HuH-7.5 (cell line): ENCODE measurements around the gene SLC35F1.

ENCODE experiments used
- DNase-seq: peaks from one replicate; pipeline ENCODE4 v3.0.0; 2011; ENCODE audit warnings: low spot score

Gene SLC35F1

DNA sequence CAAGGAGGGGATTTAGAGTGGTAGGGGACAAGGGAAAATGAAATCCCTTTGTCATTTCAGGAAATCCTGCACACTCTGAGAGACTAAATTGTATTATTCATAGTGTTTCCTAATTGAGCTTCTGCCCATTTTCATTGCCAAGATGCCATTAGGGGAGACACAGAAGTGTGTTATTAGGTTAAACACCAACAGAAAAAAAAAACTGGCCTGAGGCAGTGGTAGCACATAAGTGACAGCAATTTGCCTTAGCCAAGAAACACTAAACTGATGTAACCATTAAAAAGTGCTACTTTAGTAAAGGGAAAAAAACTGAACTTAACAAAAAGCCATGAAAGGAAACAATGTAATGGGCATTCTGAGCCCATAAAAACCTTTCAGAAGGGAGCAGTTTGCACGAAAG lies 370.6 kb downstream of the SLC35F1 start:
- DNase-seq = no peak

DNA sequence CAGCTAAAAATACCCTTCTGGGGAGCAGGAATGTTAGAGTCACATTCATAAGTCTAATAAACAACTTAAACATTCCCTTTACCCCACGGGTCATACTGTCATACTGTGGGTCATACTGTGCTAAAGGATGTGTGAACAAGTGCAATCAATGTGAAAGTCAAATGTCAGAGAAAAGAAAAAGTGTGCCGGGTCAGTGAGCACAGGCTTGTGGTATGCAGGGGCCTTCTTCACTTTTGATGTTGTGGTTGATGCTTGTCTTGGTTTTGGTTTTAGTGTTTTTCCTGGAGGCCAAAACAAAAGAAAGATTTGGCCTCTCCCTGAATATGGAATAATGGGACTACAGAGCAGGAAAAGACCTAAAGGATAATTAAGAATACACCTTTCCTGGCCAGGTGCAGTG lies 373.1 kb downstream of the SLC35F1 start:
- DNase-seq = no peak

DNA sequence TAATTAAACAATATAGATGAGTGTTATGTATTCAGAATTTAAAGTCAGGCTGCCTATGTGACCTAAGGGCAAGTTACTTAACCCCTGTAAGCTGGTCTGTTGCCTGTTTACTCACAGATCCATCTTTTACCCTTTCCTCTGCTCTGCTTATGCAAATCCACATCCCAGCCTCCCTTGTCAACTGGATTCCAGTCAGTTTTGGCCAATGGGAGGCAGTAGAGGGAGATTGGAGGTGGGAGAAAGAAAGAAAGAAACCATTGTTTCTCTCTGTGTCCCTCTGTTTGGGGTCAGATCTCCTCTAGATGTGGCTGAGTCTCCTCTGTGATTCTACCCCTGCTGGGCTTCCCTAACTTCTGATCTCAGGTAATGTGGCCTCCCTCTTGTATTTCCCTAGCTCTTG lies 374.2 kb downstream of the SLC35F1 start:
- DNase-seq = no peak

DNA sequence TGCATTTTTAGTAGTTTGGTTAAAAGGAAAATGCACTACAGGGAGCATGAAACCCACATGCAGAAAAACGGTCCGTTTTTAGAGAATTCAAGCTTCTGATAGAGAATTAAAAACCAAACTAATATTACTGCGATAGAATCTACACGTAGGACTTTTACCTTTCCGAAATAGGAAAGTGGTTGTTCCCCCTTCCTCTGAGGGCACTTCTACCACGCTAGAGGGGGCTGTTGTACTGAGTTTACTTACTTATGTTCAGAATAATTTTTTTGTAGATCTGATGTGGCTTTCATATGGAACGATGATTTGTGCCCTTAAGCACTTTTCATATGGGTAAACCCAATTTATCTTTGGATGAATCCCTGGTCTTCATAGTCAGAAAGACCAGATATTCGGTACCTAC lies 376.7 kb downstream of the SLC35F1 start:
- DNase-seq = peak; percentile 7

DNA sequence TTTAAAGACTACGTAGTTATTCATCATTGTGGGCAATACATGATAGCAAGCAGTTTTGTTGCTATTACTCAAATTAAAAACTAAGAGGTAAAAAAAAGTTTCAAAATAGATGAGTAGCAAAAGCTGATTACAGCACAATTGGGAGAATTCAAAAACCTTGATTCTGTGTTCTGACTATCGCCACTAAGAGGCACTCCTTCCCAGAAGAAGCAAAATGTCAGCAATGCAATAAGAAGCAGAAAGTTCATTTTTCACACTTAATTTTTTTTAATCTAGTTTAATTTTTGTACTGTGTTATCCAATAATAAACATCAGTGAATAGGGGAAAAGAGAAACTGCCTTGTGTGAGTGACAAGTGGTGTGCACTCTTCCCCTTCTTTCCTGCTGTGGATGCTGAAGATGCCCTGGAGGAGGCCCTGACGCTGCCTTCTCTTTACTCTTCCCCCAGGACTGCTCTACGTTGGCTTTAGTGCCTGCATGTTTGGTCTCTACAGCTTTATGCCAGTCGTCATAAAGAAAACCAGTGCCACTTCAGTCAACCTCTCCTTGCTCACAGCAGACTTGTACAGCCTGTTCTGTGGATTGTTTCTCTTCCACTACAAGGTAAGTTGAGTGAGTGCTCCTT lies 377.8 kb downstream of the SLC35F1 start:
- DNase-seq = no peak

DNA sequence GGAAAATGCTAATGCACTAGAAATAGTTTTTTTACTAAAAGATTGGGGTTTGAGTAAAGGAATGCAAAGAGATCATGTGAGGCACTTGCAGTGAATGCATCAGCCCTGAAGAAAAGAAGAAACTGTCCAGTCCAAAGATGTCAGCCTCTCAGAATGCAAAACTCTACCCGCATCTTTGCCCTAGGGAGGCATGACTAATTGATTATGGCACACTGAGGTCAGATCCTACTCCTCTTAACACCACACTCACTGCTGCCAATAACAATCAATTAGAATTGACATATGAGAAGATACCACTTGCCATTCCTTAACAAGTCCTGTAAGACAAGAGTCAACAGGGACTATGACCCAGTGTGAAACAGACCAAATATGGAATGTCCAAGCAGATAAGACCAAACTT lies 378.7 kb downstream of the SLC35F1 start:
- DNase-seq = no peak

DNA sequence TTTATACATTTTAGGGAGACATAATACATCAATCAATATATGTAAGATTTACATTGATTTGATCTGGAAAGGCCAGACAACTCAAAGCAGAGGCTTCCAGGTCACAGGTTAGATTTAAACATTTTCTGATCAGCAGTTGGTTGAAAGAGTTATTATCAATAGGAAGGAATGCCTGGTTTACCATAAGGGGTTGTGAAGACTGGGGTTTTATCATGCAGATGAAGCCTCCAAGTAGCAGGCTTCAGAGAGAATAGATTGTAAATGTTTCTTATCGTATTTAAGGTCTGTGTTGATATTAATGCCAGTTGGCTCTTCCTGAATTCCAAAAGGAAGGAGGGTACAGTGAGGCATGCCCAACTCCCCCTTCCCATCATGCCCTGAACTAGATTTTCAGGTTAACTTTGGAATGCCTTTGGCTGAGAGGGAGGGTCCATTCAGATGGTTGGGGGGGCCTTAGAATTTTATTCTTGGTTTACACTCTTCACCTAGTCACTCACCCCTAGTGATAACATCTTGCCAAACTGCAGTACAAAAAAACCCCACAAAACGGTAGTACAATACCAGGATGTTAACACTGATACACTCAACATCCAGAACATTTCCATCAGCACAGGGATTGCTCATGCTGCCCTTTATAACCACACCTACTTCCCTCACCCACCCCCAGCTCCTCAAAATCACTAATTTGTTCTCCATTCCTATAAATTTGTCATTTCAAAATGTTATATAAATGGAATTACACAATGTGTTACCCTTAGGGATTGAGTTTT lies 381.5 kb downstream of the SLC35F1 start:
- DNase-seq = no peak

DNA sequence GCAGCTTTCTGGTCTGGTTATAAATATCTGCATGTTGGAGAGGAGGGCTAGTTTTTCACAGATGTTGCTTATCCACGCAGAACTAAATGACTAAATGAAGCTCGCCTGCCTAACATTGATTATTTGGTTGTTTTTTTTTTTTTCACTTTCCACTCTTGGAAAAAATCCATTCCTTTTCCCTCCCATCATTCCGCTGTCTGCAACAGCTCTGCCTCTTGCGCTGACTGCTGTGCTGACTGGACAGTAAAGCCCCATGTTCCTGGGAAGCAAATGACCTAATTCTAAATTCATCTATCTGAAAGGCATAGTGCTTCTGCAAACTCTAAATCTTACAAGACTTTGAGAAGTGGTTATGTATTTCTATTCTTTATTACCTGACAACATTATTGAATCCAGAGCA lies 385.5 kb downstream of the SLC35F1 start:
- DNase-seq = no peak

DNA sequence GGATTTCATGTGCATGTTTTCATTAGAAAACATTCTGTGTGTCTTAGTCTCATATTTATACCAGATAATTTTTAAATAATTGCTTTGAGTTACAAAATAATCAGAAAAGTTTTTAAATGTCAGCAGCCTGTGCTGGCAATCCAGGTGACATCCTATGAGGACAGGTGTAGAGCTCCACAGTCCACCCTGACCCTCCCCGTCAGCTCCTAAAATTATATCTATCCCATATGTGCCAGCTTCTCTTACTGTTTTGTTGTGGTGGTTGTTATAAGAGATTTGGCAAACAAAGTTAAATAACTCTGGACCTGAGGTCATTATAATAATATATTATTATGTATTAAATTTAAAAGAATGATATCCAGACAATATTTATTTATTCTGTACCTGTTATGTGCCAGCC lies 387.8 kb downstream of the SLC35F1 start:
- no peak for DNase-seq

DNA sequence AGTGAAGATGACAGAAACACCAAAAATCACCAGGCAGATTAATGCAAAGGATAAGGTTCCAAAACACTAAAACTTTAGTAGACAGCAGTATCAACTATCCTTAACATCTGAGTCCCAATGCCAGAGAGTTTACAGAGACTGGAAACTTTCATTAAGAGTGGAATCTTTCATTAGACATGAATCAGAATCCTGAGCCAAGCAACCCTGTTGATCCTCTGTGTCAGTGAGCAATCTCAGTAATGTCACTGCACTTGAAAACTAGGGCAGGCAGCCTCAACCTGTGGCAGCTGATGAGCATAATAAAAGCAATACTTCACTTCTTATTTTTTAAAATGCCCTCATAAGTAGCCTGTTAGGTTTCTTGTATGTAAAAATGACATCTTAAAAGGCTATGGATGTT lies 388.3 kb downstream of the SLC35F1 start:
- DNase-seq = no peak

DNA sequence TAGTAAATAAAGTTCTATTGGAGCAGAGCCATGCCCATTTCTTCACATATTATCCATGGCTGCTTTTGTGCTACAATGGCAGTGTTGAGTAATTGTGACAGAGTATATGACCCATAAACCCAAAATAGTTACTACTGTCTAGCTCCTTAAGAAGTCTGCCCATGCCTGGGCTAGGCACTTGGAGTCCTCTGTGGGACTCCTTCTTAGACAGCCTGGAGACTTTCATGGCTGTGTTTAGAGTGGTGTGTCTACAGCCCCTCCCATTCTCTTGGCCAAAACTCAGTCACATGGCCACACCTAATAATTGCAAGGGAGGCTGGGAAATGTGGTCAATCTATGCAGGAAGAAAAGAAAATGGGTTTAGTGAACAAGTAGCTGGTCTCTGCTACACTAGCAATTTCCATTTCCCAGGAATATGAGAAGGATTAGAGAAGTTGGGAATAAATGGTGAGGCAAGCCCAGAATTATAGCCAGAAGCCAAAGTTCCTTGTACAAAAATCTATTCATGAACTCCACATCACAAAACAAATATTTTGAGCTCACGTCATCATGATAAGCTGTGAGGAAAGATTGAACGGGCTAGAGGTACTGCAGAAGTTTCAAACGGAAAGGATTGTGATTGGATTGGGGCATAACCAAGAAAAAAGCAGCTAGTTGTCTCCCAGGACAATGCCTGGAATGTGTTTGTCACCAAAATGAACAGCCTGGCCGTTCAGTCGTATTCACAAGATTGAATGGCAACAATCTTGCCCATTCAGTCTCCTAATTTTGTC lies 389.3 kb downstream of the SLC35F1 start:
- DNase-seq = no peak

DNA sequence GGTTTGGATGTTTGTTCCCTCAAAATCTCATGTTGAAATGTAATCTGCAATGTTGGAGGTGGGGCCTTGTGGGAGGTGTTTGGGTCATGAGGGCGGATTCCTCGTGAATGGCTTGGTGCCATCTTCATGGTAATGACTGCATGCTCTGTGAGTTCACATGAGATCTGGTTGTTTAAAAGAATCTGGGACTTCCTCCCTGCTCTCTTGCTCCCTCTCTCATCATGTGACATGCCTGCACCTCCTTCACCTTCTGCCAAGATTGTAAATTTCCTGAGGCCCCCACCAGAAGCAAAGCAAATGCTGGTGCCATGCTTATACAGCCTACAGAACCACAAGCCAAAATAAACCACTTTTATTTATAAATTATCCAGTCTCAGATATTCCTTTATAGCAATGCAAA lies 390.8 kb downstream of the SLC35F1 start:
- DNase-seq = no peak

DNA sequence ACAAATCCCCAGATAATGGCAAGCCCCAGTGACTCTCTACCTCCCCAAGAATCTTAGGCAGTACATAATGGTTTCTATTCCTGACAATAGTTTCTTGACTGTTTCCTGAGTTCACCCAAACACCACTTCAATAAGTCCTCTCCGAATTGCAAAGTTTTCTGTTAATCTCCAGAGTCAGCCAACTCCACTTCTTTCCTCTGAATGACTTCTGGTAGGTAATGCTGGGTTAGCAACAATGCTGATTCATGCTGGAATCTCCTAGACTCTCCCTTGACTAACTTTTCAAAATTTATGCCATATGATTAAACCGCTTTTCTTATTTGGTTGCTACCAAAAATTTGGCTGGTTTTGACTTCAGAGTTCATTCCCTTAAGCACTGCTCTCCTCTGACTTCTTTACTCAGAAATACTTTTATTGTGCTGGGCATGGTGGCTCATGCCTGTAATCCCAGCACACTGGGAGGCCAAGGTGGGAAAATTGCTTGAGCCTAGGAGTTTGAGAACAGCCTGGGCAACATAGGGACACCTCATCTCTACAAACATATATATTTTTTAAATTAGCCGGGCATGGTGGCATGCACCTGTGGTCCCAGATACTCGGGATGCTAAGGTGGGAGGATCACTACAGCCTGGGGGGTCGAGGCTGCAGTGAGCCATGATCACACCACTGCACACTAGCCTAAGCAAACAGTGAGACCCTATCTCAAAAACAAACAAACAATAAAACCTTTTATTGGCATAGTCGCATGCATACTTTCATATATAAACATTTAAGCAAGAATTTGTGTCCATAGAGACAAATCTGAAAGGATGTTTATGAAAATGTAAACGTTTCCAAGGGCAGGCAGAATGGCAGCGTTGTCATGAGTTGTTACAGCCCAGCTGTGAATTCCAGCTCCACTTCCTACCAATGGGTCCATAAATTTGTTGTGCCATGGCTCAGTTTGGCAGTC lies 391.7 kb downstream of the SLC35F1 start:
- DNase-seq = no peak

DNA sequence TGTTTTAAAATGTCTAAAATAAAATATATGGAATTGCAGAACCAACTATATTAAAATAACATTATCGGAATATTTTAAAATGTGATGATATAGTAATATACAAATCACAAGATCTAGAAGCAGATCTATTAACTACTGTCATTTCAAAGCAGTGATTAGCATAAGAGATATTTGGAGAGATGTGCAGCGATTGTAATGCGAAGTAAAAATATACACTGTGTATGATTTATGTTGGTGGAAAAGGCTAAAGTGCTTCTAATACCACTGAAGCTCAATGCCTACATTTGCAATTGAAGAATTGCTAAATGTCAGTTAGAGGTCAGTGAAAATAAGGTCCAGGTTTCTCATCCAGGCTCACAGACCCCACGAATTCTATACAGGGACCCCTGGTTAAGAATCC lies 392.4 kb downstream of the SLC35F1 start:
- DNase-seq = no peak

DNA sequence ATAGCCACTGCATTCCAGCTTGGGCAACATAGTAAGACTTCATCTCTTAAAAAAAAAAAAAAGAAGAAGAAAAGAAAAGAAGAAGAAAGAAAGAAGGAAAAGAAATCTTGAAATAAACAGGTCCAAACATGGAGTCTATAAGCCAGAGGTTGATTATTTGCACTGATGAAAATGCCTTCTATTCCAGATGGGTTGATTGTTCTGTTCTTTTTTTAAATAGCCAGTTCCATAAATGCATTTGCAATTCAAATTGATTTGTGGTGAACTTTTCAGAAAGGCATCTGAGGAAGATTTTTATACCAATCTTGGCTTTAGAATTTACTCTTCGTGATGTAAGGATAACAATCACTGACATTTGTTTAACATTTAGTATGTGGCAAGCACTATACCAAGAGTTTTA lies 397.3 kb downstream of the SLC35F1 start:
- DNase-seq = no peak

DNA sequence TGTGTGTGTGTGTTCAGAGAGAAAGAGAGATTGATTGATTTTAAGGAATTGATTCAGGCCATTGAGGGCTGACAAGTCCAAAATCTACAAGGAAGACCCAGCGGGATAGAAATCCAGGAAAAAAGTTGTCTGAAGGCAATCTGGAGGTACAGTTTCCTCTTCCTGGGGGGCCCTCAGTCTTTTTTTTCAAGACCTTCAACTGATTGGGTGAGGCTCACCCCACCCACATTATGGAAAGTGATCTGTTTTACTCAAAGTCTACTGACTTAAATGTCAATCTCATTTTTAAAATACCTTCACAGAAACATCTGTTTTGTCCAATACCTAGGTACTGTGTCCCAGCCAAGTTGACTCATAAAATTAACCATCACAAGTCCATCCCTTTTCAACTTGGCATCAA lies 398.0 kb downstream of the SLC35F1 start:
- DNase-seq = no peak

DNA sequence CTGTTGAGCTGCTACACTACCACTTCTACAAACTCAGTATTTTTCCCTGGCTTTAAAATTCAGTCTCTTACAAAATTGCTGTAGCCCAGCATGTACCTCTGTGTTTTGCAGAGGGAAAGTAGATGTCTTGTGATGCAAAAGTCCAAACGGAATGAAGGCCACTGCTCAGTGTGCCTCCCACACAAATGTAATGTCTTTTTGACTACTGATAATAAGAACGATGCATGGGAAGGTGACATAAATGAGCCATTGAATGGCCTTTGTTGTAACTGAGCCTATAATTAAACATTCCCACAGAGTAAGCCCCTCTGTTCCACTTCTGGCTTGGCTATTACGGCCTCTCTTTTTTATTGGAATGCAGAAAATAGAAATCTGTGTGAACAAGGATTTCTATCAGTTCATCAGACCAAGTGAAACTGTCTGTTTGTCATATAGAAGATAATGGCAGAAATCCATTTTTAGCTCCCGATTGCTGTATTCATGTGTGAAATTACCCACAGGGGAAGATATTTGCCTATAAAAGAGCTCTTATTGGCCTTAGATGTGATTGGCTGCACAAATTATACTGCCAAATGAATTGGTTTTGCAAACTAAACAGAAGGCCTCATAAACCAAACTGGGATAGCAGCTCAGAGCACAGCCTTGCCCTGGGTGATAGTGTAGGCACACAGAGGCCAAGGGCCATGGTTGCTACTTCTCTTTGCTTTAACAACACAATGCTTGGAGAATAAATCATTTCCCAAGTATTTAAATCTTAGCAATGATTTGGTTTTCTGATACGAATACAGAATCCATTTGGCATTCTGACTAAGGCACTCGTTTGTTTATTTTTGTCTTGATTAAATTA lies 399.6 kb downstream of the SLC35F1 start:
- no peak for DNase-seq

DNA sequence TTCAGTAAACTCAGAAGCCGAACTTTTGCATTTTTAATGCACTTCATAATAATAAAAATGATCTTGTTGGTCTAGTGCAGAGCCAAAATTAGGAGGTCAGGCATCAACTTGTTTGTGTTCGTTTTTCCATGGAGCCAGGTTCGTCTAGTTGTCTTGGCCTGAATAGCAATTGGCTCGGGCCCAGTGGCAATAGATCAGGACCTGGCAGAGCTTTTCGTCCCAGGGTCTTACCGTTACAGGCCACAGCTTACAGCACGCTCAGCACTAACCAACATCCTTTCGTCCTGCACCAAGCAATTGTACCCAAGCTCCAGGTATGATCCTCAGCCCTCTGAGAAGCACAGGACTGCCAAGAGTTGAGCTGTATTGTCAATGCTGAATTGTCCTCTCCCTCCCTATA lies 400.5 kb downstream of the SLC35F1 start:
- no peak for DNase-seq

DNA sequence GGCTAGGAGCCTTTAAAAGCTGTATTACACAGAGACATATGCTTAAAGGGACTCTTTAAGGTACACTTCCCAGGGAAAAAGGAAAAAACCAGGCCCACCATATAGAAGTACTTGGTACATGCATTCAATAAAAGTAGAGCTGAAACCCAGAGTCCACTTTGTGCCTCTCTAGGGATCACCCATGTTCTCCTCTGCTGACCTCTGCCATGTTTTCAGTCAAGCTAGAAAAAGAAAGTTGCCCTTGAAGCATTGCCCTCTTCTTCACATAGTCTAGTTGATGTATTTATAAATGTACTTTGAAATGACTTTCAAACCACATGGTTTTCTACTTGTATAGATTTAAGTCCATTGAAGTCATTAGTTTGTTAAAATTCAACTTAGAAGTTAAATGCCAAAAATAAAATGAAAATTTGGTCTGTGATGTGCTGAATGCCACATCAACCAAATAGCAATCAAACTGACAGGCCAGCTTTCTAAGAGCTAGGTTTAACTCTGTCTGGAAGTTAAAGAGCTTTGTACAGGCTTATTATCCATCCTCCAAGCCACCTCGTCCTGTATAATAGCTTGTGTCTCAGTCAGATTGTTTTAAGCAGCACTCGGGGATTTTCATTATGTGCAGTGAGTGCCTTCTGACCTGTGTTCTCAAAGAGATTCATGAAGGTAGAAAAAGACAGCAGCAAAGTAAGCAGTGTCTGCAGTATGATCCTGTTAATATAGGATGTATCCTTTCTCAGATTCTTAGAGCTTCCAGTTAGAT lies 402.5 kb downstream of the SLC35F1 start:
- DNase-seq = no peak

DNA sequence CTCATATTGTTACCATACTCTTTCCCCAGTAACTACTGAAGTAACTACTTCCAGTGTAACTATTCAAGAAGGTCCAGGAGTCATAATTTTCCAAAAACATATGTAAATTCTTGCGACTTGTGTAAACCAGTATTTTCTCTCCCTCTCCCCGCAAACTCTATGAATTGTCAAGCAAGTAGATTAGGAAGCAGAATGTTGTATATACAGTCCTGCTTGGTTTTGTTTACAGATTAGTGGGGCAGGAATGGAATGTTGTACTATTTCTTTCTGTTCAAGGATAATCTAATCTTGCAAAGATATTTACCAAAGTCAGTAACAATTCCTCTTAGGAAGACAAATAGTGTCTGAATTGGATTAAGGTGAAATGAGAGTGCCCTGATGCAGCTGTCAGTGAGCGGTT lies 406.1 kb downstream of the SLC35F1 start:
- no peak for DNase-seq
